Measurements from ENCODE around the gene DMTF1. TPM values are rescaled to one million over a fixed set of nuclear protein-coding genes. Genes with fewer than 3 reads are reported as not detected.

The DMTF1 gene
- total RNA-seq, 1 donor from 2014 or later, result 70.9 TPM

- TF ChIP-seq CTCF (conservative IDR thresholded peaks at IDR 0.05; ENCODE audit: low read depth, low read length), result no peak
- H3K4me3 ChIP-seq (ENCODE audit: low read depth, low read length), result peak overlapping the region; percentile 91
- DNase-seq (ENCODE audit: low read depth), result no peak
Observed at GRCh38 chr7:87154166-87154565, 1.9 kb downstream of the DMTF1 start.

- no peak for TF ChIP-seq CTCF (conservative IDR thresholded peaks at IDR 0.05; ENCODE audit: low read depth, low read length)
- DNase-seq (ENCODE audit: low read depth), result no peak
- H3K4me3 ChIP-seq (ENCODE audit: low read depth, low read length), result peak overlapping the region; percentile 91
Observed at GRCh38 chr7:87154569-87154968, 2.3 kb downstream of the DMTF1 start.

GRCh38 chr7:87155788-87156187 lies 3.5 kb downstream of the DMTF1 start:
- H3K4me3 ChIP-seq (ENCODE audit: low read depth, low read length), result peak overlapping the region; percentile 6
- no peak for DNase-seq (ENCODE audit: low read depth)
- TF ChIP-seq CTCF (conservative IDR thresholded peaks at IDR 0.05; ENCODE audit: low read depth, low read length), result no peak

GRCh38 chr7:87156709-87157108 lies 4.5 kb downstream of the DMTF1 start:
- no peak overlapping the region for H3K4me3 ChIP-seq (ENCODE audit: low read depth, low read length)
- DNase-seq (ENCODE audit: low read depth), result no peak
- no peak for TF ChIP-seq CTCF (conservative IDR thresholded peaks at IDR 0.05; ENCODE audit: low read depth, low read length)

- no peak for DNase-seq (ENCODE audit: low read depth)
- TF ChIP-seq CTCF (conservative IDR thresholded peaks at IDR 0.05; ENCODE audit: low read depth, low read length), result no peak
- no peak overlapping the region for H3K4me3 ChIP-seq (ENCODE audit: low read depth, low read length)
Observed at GRCh38 chr7:87159538-87159937, 7.3 kb downstream of the DMTF1 start.

- no peak for DNase-seq (ENCODE audit: low read depth)
- no peak overlapping the region for H3K4me3 ChIP-seq (ENCODE audit: low read depth, low read length)
- no peak for TF ChIP-seq CTCF (conservative IDR thresholded peaks at IDR 0.05; ENCODE audit: low read depth, low read length)
Observed at GRCh38 chr7:87164433-87164832, 12.2 kb downstream of the DMTF1 start.

GRCh38 chr7:87170828-87171227 lies 18.6 kb downstream of the DMTF1 start:
- H3K4me3 ChIP-seq (ENCODE audit: low read depth, low read length), result no peak overlapping the region
- DNase-seq (ENCODE audit: low read depth), result no peak
- TF ChIP-seq CTCF (conservative IDR thresholded peaks at IDR 0.05; ENCODE audit: low read depth, low read length), result no peak

All from epithelial cell of proximal tubule (primary cell).